ENCODE results near the gene KLHL35.
A peak's percentile ranks its signal among the peaks of the same experiment; 100 is the strongest.
"Not testable (repeated sequence)": the region's sequence is repeated elsewhere in the genome, so short reads cannot be mapped to it uniquely, and the experiment has no call there.

The KLHL35 gene

DNA sequence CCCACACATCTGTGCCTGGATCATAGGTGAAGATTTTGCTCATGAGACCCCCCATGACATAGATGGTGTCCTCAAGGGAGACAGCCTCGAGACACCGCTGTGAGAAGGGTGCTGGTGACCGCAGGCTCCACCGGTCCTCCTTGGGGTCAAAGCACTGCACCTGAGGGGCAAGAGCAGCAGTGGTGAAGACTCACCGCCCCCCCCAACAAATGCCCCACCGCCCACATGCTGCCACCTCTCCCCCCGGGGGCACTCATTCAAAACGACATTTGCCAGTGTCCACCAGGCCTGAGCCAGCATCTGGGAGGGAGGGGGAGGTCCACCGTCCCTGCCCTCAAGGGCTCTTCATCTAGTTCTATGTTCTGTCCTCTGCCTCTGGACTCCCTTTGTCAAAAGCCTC is 9.3 kb downstream of the KLHL35 start:
- no peak for DNase-seq (ENCODE audit: low read depth)

DNA sequence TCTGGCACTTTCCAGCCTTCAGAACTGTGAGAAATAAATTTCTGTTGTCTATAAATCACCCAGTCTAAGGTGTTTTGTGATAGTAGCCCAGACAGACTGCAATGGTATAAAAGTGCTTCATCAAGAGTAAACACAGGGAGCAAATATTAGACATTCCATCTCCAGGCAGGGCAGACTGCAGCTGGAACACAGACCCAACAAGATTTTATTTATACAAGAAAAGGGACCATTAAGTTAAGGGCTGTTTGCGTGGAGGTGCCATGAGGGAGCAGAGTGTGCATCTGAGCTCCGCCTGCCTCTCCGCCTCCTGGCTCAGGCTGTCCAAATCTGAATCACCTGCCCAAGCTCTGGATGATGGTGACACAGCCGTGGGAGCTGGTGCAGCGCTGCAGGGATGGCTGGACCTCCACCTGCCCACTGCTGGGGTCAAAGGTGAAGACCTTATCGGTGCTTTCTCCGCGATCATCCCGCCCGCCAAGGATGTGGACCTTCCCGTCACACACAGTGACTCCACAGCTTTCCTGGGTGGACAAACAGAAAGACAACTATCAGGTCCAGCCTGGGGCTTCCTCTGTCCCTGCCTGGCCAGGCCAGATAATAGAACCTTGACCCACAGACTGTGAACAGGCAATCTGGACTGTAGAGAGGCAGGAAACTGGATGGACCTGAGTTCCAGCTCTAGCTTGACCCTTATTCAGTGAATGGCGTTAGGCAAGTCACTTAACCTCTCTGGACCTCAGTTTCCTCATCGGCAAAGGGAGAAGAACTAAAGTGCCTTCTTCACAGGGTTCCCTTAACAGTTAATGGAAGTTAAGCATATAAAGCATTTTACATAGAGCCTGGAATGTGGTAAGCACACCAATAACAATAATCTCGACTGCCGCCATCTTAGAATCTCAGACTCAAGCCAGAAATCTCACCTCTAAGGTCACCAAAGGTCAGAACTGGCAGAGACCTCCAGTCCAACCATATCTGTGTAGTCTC is 10.5 kb downstream of the KLHL35 start:
- no peak for DNase-seq (ENCODE audit: low read depth)

DNA sequence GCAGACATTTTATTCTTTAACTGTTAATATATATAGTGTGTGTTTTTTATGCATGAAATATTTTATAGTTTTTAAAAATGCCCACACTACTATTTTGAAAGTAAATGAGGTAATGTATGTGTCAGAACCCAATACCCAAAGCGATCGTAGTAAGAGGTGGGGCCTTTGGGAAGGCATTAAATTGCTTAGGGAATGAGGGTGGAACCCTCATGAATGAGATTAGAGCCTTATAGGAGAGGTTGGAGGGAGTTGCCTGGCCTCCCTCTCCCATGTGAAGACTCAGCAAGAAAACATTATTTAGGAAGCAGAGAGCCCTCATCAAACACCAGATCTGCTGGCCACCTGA is 11.1 kb downstream of the KLHL35 start:
- no peak for DNase-seq (ENCODE audit: low read depth)

DNA sequence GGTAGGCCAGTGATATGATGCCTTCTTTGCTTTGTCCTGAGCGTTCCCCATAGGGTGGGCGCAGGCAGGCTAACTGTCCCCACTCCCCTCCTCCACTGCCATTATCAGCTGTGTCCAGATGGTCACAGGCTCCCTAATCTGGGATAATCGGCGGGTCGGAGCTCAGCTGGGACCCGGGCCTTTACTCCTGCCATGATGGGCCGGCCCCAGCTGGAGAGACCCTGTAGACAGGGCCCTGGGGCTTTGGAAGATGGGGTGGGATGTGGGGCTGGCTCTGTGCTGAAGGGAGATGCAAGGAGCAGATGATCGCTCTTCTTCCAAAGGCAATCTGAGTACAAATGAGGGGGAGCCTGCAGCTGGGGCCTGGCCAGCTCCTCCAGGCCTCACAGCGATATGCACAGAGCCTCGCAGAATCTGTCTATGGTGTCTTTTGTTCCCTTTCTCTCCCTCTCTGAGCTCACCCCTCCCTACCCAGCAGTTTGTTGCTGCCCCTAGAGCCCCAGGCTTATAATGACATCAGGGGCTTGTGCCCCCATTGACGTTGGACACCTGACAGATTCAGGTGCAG is 11.9 kb downstream of the KLHL35 start:
- DNase-seq (ENCODE audit: low read depth) = no peak

DNA sequence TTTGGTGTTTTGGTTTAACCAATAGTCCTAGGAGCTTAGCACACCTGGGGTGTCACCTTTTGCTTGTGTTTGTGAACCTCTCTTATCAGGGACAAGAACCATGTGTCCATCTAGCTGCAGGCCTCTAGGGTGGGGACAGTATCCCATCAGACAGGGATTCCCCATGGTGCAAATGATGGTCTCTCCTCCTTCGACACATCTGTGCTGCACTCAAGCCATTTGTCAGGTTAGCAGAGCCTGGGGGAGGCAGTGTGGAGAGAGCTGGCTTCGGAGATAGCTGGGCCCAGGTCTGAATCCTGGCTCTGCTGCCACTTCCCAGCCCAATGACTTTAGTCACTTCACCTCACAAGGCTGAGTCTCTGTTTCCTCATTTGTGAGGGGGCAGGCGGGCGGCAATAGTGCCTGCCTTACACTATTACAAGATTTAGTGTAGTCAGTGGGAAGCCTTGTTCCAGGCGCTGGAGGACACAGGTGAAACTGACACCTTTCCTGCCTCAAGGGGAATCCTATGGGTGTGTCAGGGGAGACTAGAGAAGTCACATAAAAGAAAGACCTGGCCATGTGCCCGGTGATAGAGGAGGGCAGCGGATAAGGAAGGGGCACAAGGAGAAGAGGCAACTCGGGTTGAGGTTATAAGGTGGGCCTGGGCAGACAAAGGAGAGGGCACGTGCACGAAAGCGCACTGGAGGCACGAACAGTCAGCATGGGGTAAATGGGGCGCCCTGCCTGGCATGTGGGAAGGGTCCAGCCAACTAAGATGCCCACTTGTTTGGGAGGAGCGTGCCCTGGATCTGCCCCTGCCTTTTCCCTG is 12.6 kb downstream of the KLHL35 start:
- DNase-seq (ENCODE audit: low read depth) = no peak

DNA sequence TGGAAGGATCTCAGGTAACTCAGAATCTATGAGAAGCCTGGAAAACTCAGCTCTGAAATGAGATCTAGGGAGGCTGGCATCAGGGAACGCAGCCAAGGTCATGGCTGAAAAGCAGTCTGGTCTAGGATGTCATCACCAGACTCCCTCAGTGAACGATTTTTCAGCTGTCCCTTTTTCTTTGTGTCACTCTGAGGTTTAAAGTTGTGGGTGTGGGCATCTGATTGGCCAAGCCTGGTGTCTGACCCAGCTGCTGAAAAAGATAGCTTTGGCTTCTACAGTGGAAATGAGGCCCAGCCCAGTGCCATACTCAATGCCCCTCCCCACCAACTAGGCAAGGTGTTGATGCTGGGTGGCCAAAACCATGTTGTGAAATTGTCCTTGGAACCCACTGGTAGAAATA is 19.1 kb downstream of the KLHL35 start:
- DNase-seq (ENCODE audit: low read depth) = no peak

- DNase-seq (ENCODE audit: low read depth) = not testable (repeated sequence)
These were observed 19.9 kb downstream of the KLHL35 start for GRCh38 chr11:75413146-75413545.

GRCh38 chr11:75409971-75410370 is 23.0 kb downstream of the KLHL35 start:
- not testable (repeated sequence) for DNase-seq (ENCODE audit: low read depth)

- DNase-seq (ENCODE audit: low read depth) = no peak
These were observed 24.1 kb downstream of the KLHL35 start for GRCh38 chr11:75408957-75409219.

DNA sequence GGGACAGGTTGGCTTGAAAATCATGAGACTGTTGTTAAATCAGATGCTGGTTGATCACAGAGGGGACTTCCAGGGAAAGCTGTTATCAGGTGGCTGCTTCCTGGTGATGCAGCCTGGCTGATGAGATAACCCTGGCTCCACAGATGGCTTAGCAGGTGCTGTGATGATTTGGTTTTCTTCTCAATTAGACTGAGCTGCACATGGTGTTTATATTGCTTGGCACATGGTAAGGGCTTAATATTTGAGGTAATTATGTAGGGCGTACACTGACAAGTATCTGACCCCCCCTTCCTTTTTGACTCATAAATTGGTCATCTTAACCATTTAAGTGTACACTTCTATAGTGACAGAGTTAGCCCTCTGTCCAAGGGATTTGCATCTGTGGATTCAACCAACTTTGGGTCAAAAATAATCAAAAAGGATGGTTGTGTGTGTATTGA is 26.6 kb downstream of the KLHL35 start:
- no peak for DNase-seq (ENCODE audit: low read depth)

- no peak for DNase-seq (ENCODE audit: low read depth)
These were observed 28.9 kb downstream of the KLHL35 start for GRCh38 chr11:75403983-75404658.

DNA sequence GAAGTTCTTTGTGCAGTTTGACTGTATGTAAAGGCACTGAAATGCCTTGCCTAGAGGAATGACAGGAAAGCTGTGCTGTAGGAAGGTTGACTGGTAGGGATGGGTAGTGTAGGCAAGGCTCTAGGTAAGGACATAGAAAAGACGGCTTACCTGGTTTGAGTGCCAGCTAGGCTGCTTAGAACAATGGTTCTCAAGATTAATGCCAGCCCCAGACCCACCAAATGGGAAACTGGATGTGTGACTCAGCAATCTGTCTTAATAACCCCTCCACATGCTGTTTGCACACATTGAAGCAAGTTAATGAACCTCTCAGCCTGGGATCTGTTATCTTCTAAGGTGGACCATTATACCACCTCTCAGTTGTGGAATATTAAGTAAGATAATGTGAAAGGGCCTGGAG is 30.0 kb downstream of the KLHL35 start:
- DNase-seq (ENCODE audit: low read depth) = no peak

DNA sequence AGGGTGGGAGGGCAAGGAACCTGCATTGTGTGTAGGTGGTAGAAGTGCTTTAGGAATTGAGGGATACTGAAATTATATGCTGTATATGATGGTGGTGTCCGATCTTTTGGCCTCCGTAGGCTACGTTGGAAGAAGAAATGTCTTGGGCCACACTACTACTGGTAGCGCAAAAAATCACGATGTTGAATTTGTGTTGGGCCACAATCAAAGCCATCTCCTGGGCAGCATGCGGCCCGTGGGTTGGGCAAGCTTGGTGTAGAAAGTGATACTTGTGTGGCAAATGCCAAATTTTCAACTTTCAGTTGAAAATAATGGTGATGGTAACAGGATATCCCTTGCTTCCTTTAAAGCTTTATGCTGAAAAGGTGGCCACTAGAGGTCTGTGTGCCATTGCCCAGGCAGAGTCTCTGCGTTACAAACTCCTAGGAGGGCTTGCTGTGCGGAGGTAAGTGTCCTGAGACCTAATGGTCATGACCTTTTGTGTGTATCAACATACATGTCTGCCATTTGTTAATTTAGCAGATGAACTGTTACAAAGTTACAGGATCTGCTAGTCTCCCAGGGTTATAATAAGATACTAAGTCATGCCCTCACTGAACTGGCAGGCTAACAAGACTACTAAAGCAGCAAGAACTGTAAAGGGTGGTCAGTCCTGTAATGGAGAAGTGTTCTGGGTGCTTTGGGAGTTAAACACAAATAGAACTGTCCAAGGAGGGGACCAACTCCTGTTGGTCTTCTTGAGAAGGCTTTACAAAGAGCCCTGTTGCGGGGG is 30.8 kb downstream of the KLHL35 start:
- DNase-seq (ENCODE audit: low read depth) = no peak

DNA sequence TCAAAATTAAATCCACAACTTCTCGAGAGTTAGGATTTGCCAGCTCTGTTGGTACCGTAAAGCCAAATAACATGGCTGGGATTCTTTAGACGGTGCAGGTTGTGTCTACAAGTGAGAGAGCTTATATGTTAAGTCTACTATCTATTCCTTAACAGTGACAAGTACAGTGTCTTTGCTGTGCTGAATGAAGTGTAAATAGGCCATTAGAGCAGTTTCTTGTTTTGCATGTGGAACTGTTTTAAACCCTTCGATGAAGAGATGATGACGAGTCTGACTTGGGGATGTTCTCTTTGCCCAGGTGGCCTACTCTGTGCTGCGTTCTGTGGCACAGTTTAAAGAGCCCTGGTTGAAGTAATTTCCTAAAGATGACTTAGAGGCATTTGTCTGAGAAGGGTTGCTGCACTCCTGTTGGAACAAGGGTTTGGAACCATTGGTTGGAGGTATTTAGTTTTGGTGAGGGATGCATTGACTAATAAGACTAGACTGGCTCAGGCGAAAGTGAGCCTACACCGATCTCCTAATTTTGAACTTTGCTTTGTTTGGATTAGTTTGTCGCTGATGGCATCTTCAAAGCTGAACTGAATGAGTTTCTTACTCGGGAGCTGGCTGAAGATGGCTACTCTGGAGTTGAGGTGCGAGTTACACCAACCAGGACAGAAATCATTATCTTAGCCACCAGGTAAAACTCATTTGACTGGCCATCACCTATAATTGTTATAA is 32.7 kb downstream of the KLHL35 start:
- DNase-seq (ENCODE audit: low read depth) = no peak

GRCh38 chr11:75399344-75400145 is 33.5 kb downstream of the KLHL35 start, which contains the start of gene RPS3:
Gene RPS3, plus strand, starts transcription at chr11:75399518. Its CDS starts 30 bp downstream, at chr11:75399548.
- DNase-seq (ENCODE audit: low read depth) = peak; percentile 70

DNA sequence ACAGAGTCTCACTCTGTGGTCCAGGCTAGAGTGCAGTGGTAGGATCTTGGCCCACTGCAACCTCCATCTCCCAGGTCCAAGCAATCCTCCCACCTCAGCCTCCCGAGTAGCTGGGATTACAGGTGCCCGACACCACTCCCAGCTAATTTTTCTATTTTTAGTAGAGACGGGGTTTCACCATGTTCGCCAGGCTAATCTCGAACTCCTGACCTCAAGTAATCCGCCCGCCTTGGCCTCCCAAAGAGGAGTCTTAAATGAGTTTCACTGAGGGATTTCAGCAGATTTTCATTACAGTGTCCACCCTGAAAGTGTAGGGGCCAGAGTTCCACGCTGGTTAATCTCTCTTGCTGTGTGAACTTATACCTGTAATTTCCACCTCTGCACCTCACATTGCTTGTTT is 34.1 kb downstream of the KLHL35 start:
- no peak for DNase-seq (ENCODE audit: low read depth)

GRCh38 chr11:75394085-75394840 is 38.7 kb downstream of the KLHL35 start:
- no peak for DNase-seq (ENCODE audit: low read depth)

- DNase-seq (ENCODE audit: low read depth) = no peak
These were observed 43.1 kb downstream of the KLHL35 start for GRCh38 chr11:75389925-75390324.

DNA sequence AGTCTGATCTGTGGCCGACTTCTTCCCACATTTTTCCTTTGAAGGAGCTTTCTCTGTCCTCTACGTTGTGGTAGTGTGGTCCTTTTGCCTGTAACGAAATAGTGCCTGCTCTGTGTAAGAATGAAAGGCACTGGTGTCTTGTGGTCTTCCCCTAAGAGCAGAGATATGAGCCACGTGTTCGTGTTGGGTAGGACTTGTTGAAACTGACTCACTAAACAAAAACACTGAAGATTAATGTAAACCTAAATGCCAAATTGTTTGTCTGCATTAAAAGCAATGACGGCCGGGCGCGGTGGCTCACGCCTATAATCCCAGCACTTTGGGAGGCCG is 43.8 kb downstream of the KLHL35 start:
- DNase-seq (ENCODE audit: low read depth) = no peak

Data from HS-5 (cell line).